H1 (cell line): Measurements from ENCODE around the gene GLIPR2. TPM values are rescaled to one million over a fixed set of nuclear protein-coding genes. Genes with fewer than 3 reads are reported as not detected.

Experiments
- CTCF ChIA-PET: fragments of 300-600 bp; sonication (Branson Sonifier 250); formaldehyde crosslinking; loops from one replicate; lab custom pipeline; 2021; ENCODE audit not compliant: partially characterized antibody; lab: Charles Lee
- POLR2A ChIA-PET: fragments of 300-600 bp; sonication (Branson Sonifier 250); formaldehyde crosslinking; loops from one replicate; lab custom pipeline; 2021; ENCODE audit warnings: inconsistent platforms; ENCODE audit not compliant: partially characterized antibody; lab: Charles Lee
- DNase-seq, 2 experiments: peaks; one replicate each; pipeline versions ENCODE4 v3.0.0 to v3.0.0-alpha.2; 2010 to 2022; ENCODE audit warnings: low spot score in 2 of 2, low read depth in 1 of 2, mixed read lengths in 1 of 2
- FAIRE-seq: peaks from 2 replicates; lab custom pipeline; 2011; peaks lifted over from hg19 to GRCh38; lab: Jason Lieb, UNC
- H2AFZ ChIP-seq: 2 replicates; pipeline ENCODE4 v1.8.1; 2012; ENCODE audit warnings: low read length, inconsistent platforms
- H2AK5ac ChIP-seq: 2 replicates; pipeline ENCODE4 v1.6.1; 2013; ENCODE audit warnings: low read depth, low read length
- H2BK120ac ChIP-seq: replicated peaks from 2 replicates; pipeline ENCODE3; 2013; ENCODE audit warnings: low read depth, low read length, inconsistent platforms
- H2BK12ac ChIP-seq: 2 replicates; pipeline ENCODE4 v1.6.1; 2013; ENCODE audit warnings: low read depth, low read length
- H2BK15ac ChIP-seq: 2 replicates; pipeline ENCODE4 v1.6.1; 2013; ENCODE audit warnings: low read length
- H2BK20ac ChIP-seq: 2 replicates; pipeline ENCODE4 v1.6.1; 2013; ENCODE audit warnings: low read length
- H2BK5ac ChIP-seq: 2 replicates; pipeline ENCODE4 v1.6.1; 2013; ENCODE audit warnings: low read depth, low read length
- H3K14ac ChIP-seq: 2 replicates; pipeline ENCODE4 v1.6.1; 2013; ENCODE audit warnings: inconsistent platforms; ENCODE audit not compliant: insufficient read length
- H3K18ac ChIP-seq: 2 replicates; pipeline ENCODE4 v1.6.1; 2013; ENCODE audit warnings: low read length; ENCODE audit errors: extremely low read depth
- H3K23ac ChIP-seq: 2 replicates; pipeline ENCODE4 v1.6.1; 2013; ENCODE audit warnings: inconsistent platforms; ENCODE audit not compliant: insufficient read length
- H3K23me2 ChIP-seq: 2 replicates; pipeline ENCODE4 v1.6.1; 2013; ENCODE audit warnings: low read depth, low read length
- H3K27ac ChIP-seq: 2 replicates; pipeline ENCODE4 v1.6.1; 2011; ENCODE audit warnings: low read depth, low read length, inconsistent platforms
- H3K27me3 ChIP-seq, 4 experiments: replicated peaks in 1 of 4; 1 replicate in 1 of 4; 2 replicates in 3 of 4; pipeline versions ENCODE4 v1.6.1 to v1.8.1; 2011 to 2013; ENCODE audit warnings: low read length in 3 of 4, mild to moderate bottlenecking in 3 of 4, inconsistent platforms in 2 of 4, mixed read lengths in 2 of 4, moderate library complexity in 1 of 4; ENCODE audit not compliant: control insufficient read depth in 3 of 4, insufficient read depth in 3 of 4; ENCODE audit errors: extremely low read depth in 1 of 4
- H3K36me3 ChIP-seq, 4 experiments: 2 replicates each; pipeline versions ENCODE4 v1.6.1 to v1.8.1; 2011 to 2013; ENCODE audit warnings: mild to moderate bottlenecking in 4 of 4, low read length in 3 of 4, moderate library complexity in 2 of 4, control low read depth in 1 of 4, inconsistent platforms in 1 of 4; ENCODE audit not compliant: insufficient read depth in 4 of 4, control insufficient read depth in 2 of 4
- H3K4ac ChIP-seq: replicated peaks from 2 replicates; pipeline ENCODE3; 2013; ENCODE audit warnings: low read length, low read depth, mixed read lengths, inconsistent platforms; ENCODE audit not compliant: insufficient read length
- H3K4me1 ChIP-seq, 4 experiments: replicated peaks in 1 of 4; 1 replicate in 1 of 4; 2 replicates in 3 of 4; pipeline versions ENCODE4 v1.6.1 to v1.8.1; 2011 to 2013; ENCODE audit warnings: low read length in 3 of 4, inconsistent platforms in 2 of 4, mixed read lengths in 1 of 4; ENCODE audit not compliant: insufficient read depth in 4 of 4, control insufficient read depth in 3 of 4
- H3K4me2 ChIP-seq, 2 experiments: 2 replicates each; pipeline versions ENCODE4 v1.6.1 to v1.8.1; 2011 to 2013; ENCODE audit warnings: low read depth in 2 of 2, low read length in 2 of 2, control low read depth in 1 of 2, inconsistent platforms in 1 of 2, mild to moderate bottlenecking in 1 of 2; ENCODE audit not compliant: insufficient read depth in 1 of 2
- H3K4me3 ChIP-seq, 4 experiments: fragments of 200-600, 300-600 bp in 1 of 4; sonication (generic), shearing (Covaris generic), sonication (Bioruptor Twin) in 1 of 4; 2 replicates each; pipeline versions ENCODE4 v1.5.1 to v1.8.1; 2011 to 2016; ENCODE audit warnings: low read length in 4 of 4, low read depth in 3 of 4, control low read depth in 2 of 4, inconsistent platforms in 2 of 4, mild to moderate bottlenecking in 2 of 4, mixed read lengths in 1 of 4, moderate library complexity in 1 of 4; ENCODE audit not compliant: insufficient read depth in 2 of 4; ENCODE audit errors: extremely low read depth in 1 of 4
- H3K56ac ChIP-seq: replicated peaks from 2 replicates; pipeline ENCODE3; 2013; ENCODE audit warnings: low read depth, mild to moderate bottlenecking, mixed read lengths, low read length, inconsistent platforms; ENCODE audit not compliant: insufficient read length
- H3K79me1 ChIP-seq: 2 replicates; pipeline ENCODE4 v1.6.1; 2013; ENCODE audit warnings: low read depth, low read length, control low read depth
- H3K79me2 ChIP-seq, 2 experiments: 2 replicates each; pipeline versions ENCODE4 v1.6.1 to v1.8.1; 2012 to 2013; ENCODE audit warnings: low read length in 2 of 2, mild to moderate bottlenecking in 2 of 2, inconsistent platforms in 1 of 2; ENCODE audit not compliant: insufficient read depth in 2 of 2, control insufficient read depth in 1 of 2
- H3K9ac ChIP-seq, 4 experiments: replicated peaks in 1 of 4; 1 replicate in 1 of 4; 2 replicates in 3 of 4; pipeline versions ENCODE4 v1.6.1 to v1.8.1; 2011 to 2013; ENCODE audit warnings: low read depth in 3 of 4, low read length in 3 of 4, control low read depth in 2 of 4, mild to moderate bottlenecking in 2 of 4, moderate library complexity in 2 of 4, inconsistent platforms in 1 of 4; ENCODE audit errors: extremely low read depth in 1 of 4
- H3K9me3 ChIP-seq, 2 experiments: 2 replicates each; pipeline versions ENCODE4 v1.6.1 to v1.8.1; 2012 to 2013; ENCODE audit warnings: mild to moderate bottlenecking in 2 of 2, moderate library complexity in 2 of 2, control low read depth in 1 of 2, inconsistent platforms in 1 of 2, low read depth in 1 of 2, low read length in 1 of 2, mixed read lengths in 1 of 2; ENCODE audit not compliant: insufficient read depth in 2 of 2
- H4K20me1 ChIP-seq, 2 experiments: replicated peaks in 1 of 2; 2 replicates each; pipeline versions ENCODE3 to v1.8.1; 2011 to 2013; ENCODE audit warnings: inconsistent platforms in 2 of 2, low read length in 2 of 2, mild to moderate bottlenecking in 1 of 2; ENCODE audit not compliant: insufficient read depth in 2 of 2, control insufficient read depth in 1 of 2
- H4K5ac ChIP-seq: 2 replicates; pipeline ENCODE4 v1.6.1; 2013; ENCODE audit warnings: low read length, low read depth, mixed read lengths, inconsistent platforms; ENCODE audit not compliant: insufficient read length
- H4K8ac ChIP-seq: 2 replicates; pipeline ENCODE4 v1.8.0; 2013; ENCODE audit warnings: mild to moderate bottlenecking, moderate library complexity, low read length, inconsistent platforms; ENCODE audit not compliant: insufficient read depth; ENCODE audit errors: extremely low read depth
- H4K91ac ChIP-seq: replicated peaks from 2 replicates; pipeline ENCODE3; 2013; ENCODE audit warnings: low read length, mixed read lengths, inconsistent platforms; ENCODE audit not compliant: insufficient read length
- BACH1 ChIP-seq: IDR thresholded peaks from 2 replicates; pipeline ENCODE4 v1.6.1; 2012; ENCODE audit warnings: low read length, improper control_type of control experiment
- CBX8 ChIP-seq: fragments of 300-800, 300-1000 bp; sonication (generic); IDR thresholded peaks from 2 replicates; pipeline ENCODE4 v1.7.1; 2016; ENCODE audit warnings: low read depth, low read length, borderline replicate concordance
- CHD1 ChIP-seq: IDR thresholded peaks from 2 replicates; pipeline ENCODE4 v1.6.1; 2012; ENCODE audit warnings: low read depth, low read length, improper control_type of control experiment
- CTCF ChIP-seq, 3 experiments: IDR thresholded peaks; 1 replicate in 2 of 3; 2 replicates in 1 of 3; pipeline versions ENCODE4 v1.5.1 to v1.6.1; 2011; ENCODE audit warnings: low read length in 3 of 3, mild to moderate bottlenecking in 3 of 3, inconsistent platforms in 2 of 3, low read depth in 1 of 3, moderate library complexity in 1 of 3; ENCODE audit not compliant: insufficient read depth in 1 of 3; ENCODE audit errors: control extremely low read depth in 1 of 3
- EZH2 ChIP-seq: fragments of 200-600 bp; sonication (generic); IDR thresholded peaks from 2 replicates; pipeline ENCODE4 v1.7.1; 2012; ENCODE audit warnings: low read depth, mild to moderate bottlenecking, moderate library complexity, low read length, inconsistent platforms; ENCODE audit not compliant: severe bottlenecking
- HDAC2 ChIP-seq, 2 experiments: fragments of 300-600 bp in 1 of 2; sonication (generic) in 1 of 2; IDR thresholded peaks; 2 replicates each; pipeline ENCODE4 v1.6.1; 2011 to 2012; ENCODE audit warnings: low read depth in 2 of 2, low read length in 2 of 2, mild to moderate bottlenecking in 2 of 2, moderate library complexity in 2 of 2, borderline replicate concordance in 1 of 2, inconsistent platforms in 1 of 2
- NRF1 ChIP-seq: IDR thresholded peaks from 2 replicates; pipeline ENCODE4 v1.6.1; 2011; ENCODE audit warnings: mild to moderate bottlenecking, low read depth, low read length, improper control_type of control experiment
- SRF ChIP-seq: IDR thresholded peaks from 2 replicates; pipeline ENCODE4 v1.6.1; 2011; ENCODE audit warnings: mild to moderate bottlenecking, low read depth, low read length, moderate library complexity
- WGBS, 2 experiments: shearing (Covaris generic) in 1 of 2; methylation state at CpG; one replicate each; pipeline versions ENCODE4 v1.1.6 to v1.1.7; 2013 to 2015; ENCODE audit warnings: low lambda C conversion rate in 2 of 2, mixed read lengths in 2 of 2, inconsistent platforms in 1 of 2, low coverage in 1 of 2, missing lambda C conversion rate in 1 of 2; ENCODE audit not compliant: insufficient replicate concordance in 2 of 2, insufficient coverage in 1 of 2, insufficient read length in 1 of 2; ENCODE audit errors: extremely low coverage in 1 of 2, missing lambda C conversion rate in 1 of 2; 5-methylcytosine and 5-hydroxymethylcytosine counted together
- polyA plus RNA-seq, 7 experiments: library from polyadenylated mRNA; depleted of rRNA in 3 of 7; stranded (reverse) in 5 of 7; unstranded in 2 of 7; fragments of >200 nt in 5 of 7; fragments of 200-250 nt in 2 of 7; gene quantifications; 1 replicate in 5 of 7; 2 replicates in 1 of 7; 4 replicates in 1 of 7; pipeline versions ENCODE4 v1.2.1 to v1.2.3, GENCODE V29; 2011 to 2013; ENCODE audit warnings: missing spikeins in 2 of 7, mixed read lengths in 2 of 7
- total RNA-seq: library from RNA; stranded (reverse); fragmentation: NEBNext Ultra II Directional; extraction: Animal tissue kit (Norgen Biotek cat#: 25700); gene quantifications from 2 replicates; pipeline ENCODE4 v1.2.1, GENCODE V29; 2021

Gene GLIPR2
- total and polyA plus RNA-seq, 2 of the 8 experiments (the other 6 are each of a cell fraction or from before 2014, with no cell fraction given) = 7.9 to 12.0 TPM

GRCh38 chr9:36148311-36149051 lies 11.9 kb downstream of the GLIPR2 start:
- Histone ChIP-seq H3K27me3 (no peaks in the 10 kb centered on the region), H2AK5ac (no peak overlapping the region), H3K9me3 (peaks cover 0 to 7% of the 10 kb centered on the region in 2 experiments; a peak in 2 of 4 replicates), H2BK20ac (no peak overlapping the region), H2BK5ac (no peak overlapping the region), H3K4me3 (no peak overlapping the region), H3K18ac (no peak overlapping the region), H3K79me2 (no peaks in the 10 kb centered on the region), H3K79me1 (no peaks in the 10 kb centered on the region), H2AFZ (no peak overlapping the region), H3K27ac (no peak overlapping the region), H4K91ac (no peak overlapping the region), H3K9ac (no peak overlapping the region), H4K8ac (no peak overlapping the region; the same call in 1 of the 2 replicates), H2BK12ac (no peak overlapping the region), H3K4ac (no peak overlapping the region), H3K36me3 (no peaks in the 10 kb centered on the region; a peak in 1 of 8 replicates), H3K14ac (no peak overlapping the region), H3K56ac (no peak overlapping the region), H3K4me2 (no peak overlapping the region), H2BK120ac (no peak overlapping the region), H2BK15ac (no peak overlapping the region), H4K20me1 (peaks cover 0 to 4% of the 10 kb centered on the region in 2 experiments), H3K4me1 (peaks cover 0 to 4% (median 0%) of the 10 kb centered on the region in 4 experiments; a peak in 1 of 7 replicates), H4K5ac (no peak overlapping the region), H3K23ac (no peak overlapping the region), H3K23me2 (peaks cover 4% of the 10 kb centered on the region; the same call in 1 of the 2 replicates)
- ChIA-PET CTCF (interaction anchor here (1.1 to 5.3 kb wide), 6 partner anchors 9 to 45 kb away, joined by 3 to 48 read pairs (median 4); no protein-coding TSS in a partner anchor), POLR2A (interaction anchor here (1.2 to 3.6 kb wide), 2 partner anchors 15 to 88 kb away, joined by 3 to 18 read pairs; no protein-coding TSS in a partner anchor)
- TF ChIP-seq NRF1 (no peak), CBX8 (no peak), CTCF (IDR thresholded peaks at IDR 0.05; ENCODE audit: control extremely low read depth in 1 of 3, insufficient read depth in 1 of 3, low read depth in 1 of 3, low read length in 3 of 3) (no peak), CHD1 (no peak), BACH1 (no peak), SRF (no peak), HDAC2 (IDR thresholded peaks at IDR 0.05; ENCODE audit: borderline replicate concordance in 1 of 2, low read depth in 2 of 2, low read length in 2 of 2) (no peak), EZH2 (no peak)
- WGBS, 2 experiments = 89% methylated on average over 14 of the region's 14 CpGs; no CpG with 5 or more reads in 1 of the 2 experiments
- FAIRE-seq (no peak), DNase-seq (no peak)
